SJSA1 (cell line): Measurements from ENCODE around the gene PLXNB3. TPM values are rescaled to one million over a fixed set of nuclear protein-coding genes. Genes with fewer than 3 reads are reported as not detected.

Source experiments
- DNase-seq, 2 experiments: peaks; one replicate each; pipeline ENCODE4 v3.0.0-alpha.2; 2015 to 2020; ENCODE audit warnings: low spot score in 2 of 2, low read depth in 1 of 2
- H3K27ac ChIP-seq: fragments of 250-450 bp; sonication (Bioruptor Pico); 2 replicates; pipeline ENCODE4 v1.5.1; 2020; ENCODE audit warnings: mild to moderate bottlenecking, moderate library complexity
- H3K27me3 ChIP-seq: fragments of 250-450 bp; sonication (Bioruptor Pico); replicated peaks from 2 replicates; pipeline ENCODE4 v1.5.1; 2020; ENCODE audit warnings: mild to moderate bottlenecking, moderate library complexity
- H3K36me3 ChIP-seq: fragments of 250-450 bp; sonication (Bioruptor Pico); 2 replicates; pipeline ENCODE4 v1.5.1; 2020; ENCODE audit warnings: mild to moderate bottlenecking
- H3K4me1 ChIP-seq: fragments of 250-450 bp; sonication (Bioruptor Pico); replicated peaks from 2 replicates; pipeline ENCODE4 v1.6.1; 2021; ENCODE audit warnings: mild to moderate bottlenecking
- H3K4me3 ChIP-seq: fragments of 250-450 bp; sonication (Bioruptor Pico); 2 replicates; pipeline ENCODE4 v1.5.1; 2020; ENCODE audit warnings: mild to moderate bottlenecking
- H3K9me3 ChIP-seq: fragments of 250-450 bp; sonication (Bioruptor Pico); replicated peaks from 2 replicates; pipeline ENCODE4 v1.5.1; 2020; ENCODE audit warnings: mild to moderate bottlenecking
- total RNA-seq: library from RNA; depleted of rRNA; stranded (reverse); fragments of >200 nt; shearing (Covaris generic); gene quantifications from 2 replicates; pipeline ENCODE4 v1.2.3, GENCODE V29; 2014

The PLXNB3 gene
- total RNA-seq, 1 experiment from 2014 or later: 1.3 TPM

DNA sequence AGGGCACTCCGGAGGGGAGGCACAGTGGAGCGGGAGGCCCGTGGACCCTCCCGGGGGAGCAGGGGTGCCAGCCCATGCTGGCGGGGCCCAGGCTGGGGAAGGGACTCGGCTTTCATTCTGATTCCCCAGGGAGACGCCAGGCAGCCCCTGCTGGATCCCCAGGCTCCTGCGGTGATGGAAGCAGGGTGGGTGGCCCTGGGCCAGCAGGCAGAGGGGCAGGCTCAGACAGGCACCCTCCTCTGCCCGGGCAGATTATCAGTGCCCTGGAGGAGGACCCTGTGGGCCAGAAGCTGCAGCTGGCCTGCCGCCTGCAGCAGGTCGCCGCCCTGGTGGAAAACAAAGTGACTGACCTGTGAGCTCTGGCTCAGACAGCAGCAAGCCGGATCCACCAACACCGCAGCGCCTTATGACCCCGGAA, 14.6 kb downstream of the PLXNB3 start:
- no peak for DNase-seq
- Histone ChIP-seq H3K27ac (no peak overlapping the region), H3K9me3 (no peaks in the 10 kb centered on the region), H3K36me3 (no peaks in the 10 kb centered on the region), H3K4me1 (no peaks in the 10 kb centered on the region), H3K4me3 (no peak overlapping the region), H3K27me3 (no peaks in the 10 kb centered on the region)

DNA sequence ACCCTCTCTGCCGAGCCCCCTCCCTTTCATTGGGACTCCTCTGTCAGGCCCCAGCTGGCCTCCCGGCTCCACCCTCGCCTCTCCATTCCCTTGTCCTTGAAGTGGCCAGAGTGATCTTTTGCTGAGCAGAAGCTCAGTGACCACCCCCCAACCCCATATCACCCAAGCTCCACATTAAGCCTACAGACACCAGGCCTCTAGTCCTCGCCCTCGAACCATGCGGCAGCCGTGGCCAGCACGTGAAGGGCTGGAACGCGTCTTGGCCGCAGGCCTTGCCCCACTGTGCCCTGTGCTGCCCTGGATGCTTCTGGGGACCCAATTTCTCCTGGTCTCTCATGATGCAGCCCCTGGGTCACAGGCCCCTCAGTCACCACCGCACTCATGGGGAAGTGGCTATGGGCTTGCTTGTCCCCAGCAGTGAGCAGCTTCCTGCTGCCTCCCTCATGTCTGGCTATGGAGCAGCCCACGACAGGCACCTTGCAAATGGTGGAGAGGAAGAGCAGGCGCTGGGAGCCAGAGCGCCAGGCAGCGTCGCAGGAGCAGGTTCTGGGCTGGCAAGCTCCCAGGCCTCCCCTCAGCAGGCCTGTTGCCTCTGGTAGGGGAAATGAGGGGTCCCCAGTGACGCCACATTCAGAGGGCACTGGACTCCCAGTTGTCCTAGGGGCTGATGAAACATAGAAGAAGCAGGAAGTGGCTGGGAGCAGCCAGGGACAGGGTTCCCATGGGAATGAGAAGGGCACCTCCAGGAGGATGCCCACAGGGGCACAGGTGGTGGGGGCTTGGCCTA, 16.0 kb downstream of the PLXNB3 start:
- no peak overlapping the region for H3K4me3 ChIP-seq
- no peaks in the 10 kb centered on the region for H3K36me3 ChIP-seq
- H3K4me1 ChIP-seq: no peaks in the 10 kb centered on the region
- H3K9me3 ChIP-seq: no peaks in the 10 kb centered on the region
- H3K27me3 ChIP-seq: no peaks in the 10 kb centered on the region
- DNase-seq: no peak
- H3K27ac ChIP-seq: no peak overlapping the region

GRCh38 chrX:153780678-153781427, 16.8 kb downstream of the PLXNB3 start, which contains the start of gene SRPK3:
TSS of gene SRPK3 (plus strand) at chrX:153781041. CDS start at chrX:153781087, 46 bp downstream.
- Histone ChIP-seq H3K27me3 (no peaks in the 10 kb centered on the region), H3K4me1 (no peaks in the 10 kb centered on the region), H3K4me3 (no peak within 1 kb of the TSS), H3K27ac (no peak within 1 kb of the TSS), H3K9me3 (no peaks in the 10 kb centered on the region), H3K36me3 (no peaks in the 10 kb centered on the region; the same call in 1 of the 2 replicates)
- DNase-seq: no peak

DNA sequence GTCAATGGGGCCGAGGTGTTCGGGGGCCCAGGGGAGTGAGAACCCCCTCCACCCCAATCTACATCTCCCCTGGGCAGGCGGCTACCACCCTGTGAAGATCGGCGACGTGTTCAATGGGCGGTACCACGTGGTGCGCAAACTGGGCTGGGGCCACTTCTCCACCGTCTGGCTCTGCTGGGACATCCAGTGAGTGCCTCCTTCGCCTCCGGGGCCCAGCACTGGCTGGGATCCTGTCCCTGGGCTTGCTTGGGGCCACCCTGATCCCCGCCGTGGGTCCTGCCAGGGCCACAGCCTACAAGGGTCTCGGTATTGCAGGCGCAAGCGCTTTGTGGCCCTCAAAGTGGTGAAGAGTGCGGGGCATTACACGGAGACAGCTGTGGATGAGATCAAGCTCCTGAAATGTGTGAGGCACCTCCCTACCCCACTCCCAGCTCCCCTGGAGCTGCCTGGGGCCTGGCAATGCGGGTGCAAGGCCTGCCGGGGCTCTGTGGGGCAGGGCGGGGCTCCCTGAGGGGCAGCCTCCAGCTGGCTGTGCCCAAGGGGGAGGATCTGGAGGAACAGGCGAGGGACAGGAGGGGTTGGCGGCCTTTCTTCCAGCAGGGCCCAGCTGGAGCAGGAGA, 17.5 kb downstream of the PLXNB3 start:
- Histone ChIP-seq H3K36me3 (no peaks in the 10 kb centered on the region; the same call in 1 of the 2 replicates), H3K9me3 (no peaks in the 10 kb centered on the region), H3K27ac (no peak overlapping the region), H3K27me3 (no peaks in the 10 kb centered on the region), H3K4me1 (no peaks in the 10 kb centered on the region), H3K4me3 (no peak overlapping the region)
- DNase-seq: no peak

DNA sequence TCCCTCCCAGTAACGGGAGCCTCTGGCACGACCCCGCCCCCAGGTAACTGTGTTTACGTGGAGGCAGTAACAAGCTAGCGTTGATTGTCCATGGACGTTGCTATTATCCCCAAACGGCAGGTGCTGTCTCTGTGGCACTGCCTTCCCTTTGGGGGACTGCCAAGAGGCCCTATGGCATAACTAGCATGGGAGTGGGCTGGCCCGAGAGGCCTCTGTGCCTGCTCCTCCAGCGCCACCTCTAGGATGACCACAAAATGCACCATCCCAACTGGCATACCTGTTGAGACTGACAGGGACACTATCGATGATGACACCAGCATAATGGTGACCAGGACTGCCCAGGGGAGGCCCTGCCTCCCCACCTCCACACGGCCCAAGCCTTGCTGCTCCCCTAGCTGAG, 18.3 kb downstream of the PLXNB3 start:
- Histone ChIP-seq H3K36me3 (no peaks in the 10 kb centered on the region; the same call in 1 of the 2 replicates), H3K27me3 (no peaks in the 10 kb centered on the region), H3K9me3 (no peaks in the 10 kb centered on the region), H3K27ac (no peak overlapping the region), H3K4me1 (no peaks in the 10 kb centered on the region), H3K4me3 (no peak overlapping the region)
- no peak for DNase-seq

DNA sequence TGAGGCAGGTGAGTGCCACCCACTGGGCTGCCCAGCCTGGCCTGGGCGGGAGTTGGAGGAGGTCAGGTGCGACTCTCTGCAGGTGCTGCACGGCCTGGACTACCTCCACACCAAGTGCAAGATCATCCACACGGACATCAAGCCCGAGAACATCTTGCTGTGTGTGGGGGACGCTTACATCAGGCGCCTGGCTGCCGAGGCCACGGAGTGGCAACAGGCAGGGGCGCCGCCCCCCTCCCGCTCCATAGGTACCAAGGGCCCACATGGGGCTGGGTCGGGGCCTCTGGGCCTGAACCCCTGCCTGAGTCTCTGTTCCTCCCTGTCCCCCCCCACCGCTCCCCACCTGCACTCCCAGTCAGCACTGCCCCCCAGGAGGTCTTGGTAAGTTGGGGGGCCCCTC, 18.8 kb downstream of the PLXNB3 start:
- no peak overlapping the region for H3K4me3 ChIP-seq
- H3K4me1 ChIP-seq: no peaks in the 10 kb centered on the region
- H3K27ac ChIP-seq: no peak overlapping the region
- no peaks in the 10 kb centered on the region for H3K27me3 ChIP-seq
- DNase-seq: no peak
- no peaks in the 10 kb centered on the region; the same call in 1 of the 2 replicates for H3K36me3 ChIP-seq
- no peaks in the 10 kb centered on the region for H3K9me3 ChIP-seq

GRCh38 chrX:153783378-153784013, 19.4 kb downstream of the PLXNB3 start:
- Histone ChIP-seq H3K4me3 (no peak overlapping the region), H3K9me3 (no peaks in the 10 kb centered on the region), H3K27me3 (no peaks in the 10 kb centered on the region), H3K4me1 (no peaks in the 10 kb centered on the region), H3K27ac (no peak overlapping the region), H3K36me3 (no peaks in the 10 kb centered on the region; the same call in 1 of the 2 replicates)
- DNase-seq: no peak

DNA sequence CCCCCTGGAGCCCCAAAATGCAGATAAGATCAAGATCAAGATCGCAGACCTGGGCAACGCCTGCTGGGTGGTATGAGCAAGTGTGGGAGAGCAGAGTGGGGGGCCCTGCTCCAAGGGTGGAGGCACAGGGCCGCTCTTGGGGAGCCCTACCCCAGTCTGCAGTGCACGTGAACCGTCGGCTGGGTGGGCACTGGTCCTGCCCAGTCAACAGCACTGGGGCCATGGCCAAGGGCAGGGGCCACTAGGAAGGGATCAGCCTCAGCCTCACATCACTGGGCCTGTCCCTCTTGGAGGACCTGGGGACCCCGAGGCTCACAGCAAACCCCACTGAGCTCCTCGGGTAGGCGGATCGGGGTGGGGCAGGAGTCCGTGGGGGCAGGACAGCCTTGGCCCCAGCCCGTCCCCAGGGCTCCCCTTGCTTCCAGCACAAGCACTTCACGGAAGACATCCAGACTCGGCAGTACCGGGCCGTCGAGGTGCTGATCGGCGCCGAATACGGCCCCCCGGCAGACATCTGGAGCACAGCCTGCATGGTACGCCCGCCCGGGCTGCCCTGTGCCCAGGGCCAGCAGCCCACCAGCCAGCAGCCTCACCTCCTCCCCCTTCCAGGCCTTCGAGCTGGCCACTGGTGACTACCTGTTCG, 20.4 kb downstream of the PLXNB3 start:
- no peak for DNase-seq
- Histone ChIP-seq H3K9me3 (no peaks in the 10 kb centered on the region), H3K27ac (no peak overlapping the region), H3K4me3 (no peak overlapping the region), H3K36me3 (peaks cover 3% of the 10 kb centered on the region; the same call in 1 of the 2 replicates), H3K27me3 (no peaks in the 10 kb centered on the region), H3K4me1 (no peaks in the 10 kb centered on the region)

DNA sequence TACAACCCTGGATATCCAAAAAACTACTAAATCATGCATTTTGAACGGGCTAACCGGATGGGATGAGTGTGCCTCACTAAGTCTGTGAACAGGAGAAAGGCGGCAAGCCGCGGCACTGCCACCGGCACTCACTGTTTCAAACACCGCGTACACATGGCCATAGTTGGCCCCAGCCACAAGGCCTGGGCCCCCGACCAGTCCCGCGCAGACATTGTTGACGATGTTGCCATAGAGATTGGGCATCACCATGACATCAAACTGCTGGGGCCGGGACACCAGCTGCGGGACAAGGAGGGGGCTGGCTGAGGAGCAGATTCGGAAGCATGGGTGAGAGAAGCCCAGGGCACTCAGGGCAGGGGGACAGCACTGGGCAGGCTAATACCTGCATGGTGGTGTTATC, 22.6 kb downstream of the PLXNB3 start:
- no peak overlapping the region for H3K4me3 ChIP-seq
- peaks cover 3% of the 10 kb centered on the region; the same call in 1 of the 2 replicates for H3K36me3 ChIP-seq
- no peaks in the 10 kb centered on the region for H3K4me1 ChIP-seq
- no peaks in the 10 kb centered on the region for H3K9me3 ChIP-seq
- no peaks in the 10 kb centered on the region for H3K27me3 ChIP-seq
- DNase-seq: no peak
- no peak overlapping the region for H3K27ac ChIP-seq

DNA sequence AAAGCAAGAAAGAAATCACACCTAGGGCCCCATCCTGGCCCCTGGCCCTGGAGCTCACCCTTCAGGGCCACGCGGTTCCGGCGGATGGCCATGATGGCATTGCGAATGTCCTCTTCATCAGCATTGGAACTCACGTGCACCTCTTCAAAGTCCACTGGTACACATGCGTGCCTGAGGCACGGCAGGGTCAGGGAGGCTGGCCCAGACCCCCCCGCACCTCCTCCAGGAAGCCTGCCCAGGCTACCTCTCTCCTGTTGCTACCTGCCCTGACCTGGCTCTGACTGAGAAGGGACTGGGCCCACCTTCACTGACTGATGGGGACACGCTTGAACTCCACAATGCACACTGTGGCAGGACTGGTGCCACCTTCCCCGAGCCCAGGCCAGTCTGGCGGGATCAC, 25.6 kb downstream of the PLXNB3 start:
- Histone ChIP-seq H3K4me3 (no peak overlapping the region), H3K4me1 (peaks cover 5% of the 10 kb centered on the region; the same call in 1 of the 2 replicates), H3K27me3 (no peaks in the 10 kb centered on the region), H3K9me3 (no peaks in the 10 kb centered on the region), H3K27ac (no peak overlapping the region), H3K36me3 (peaks cover 9% of the 10 kb centered on the region)
- DNase-seq: no peak

- H3K9me3 ChIP-seq: no peaks in the 10 kb centered on the region
- DNase-seq: no peak
- no peaks in the 10 kb centered on the region for H3K27me3 ChIP-seq
- H3K4me1 ChIP-seq: peaks cover 15% of the 10 kb centered on the region
- peaks cover 16% of the 10 kb centered on the region for H3K36me3 ChIP-seq
- H3K27ac ChIP-seq: no peak overlapping the region
- H3K4me3 ChIP-seq: no peak overlapping the region
Measured at GRCh38 chrX:153791104-153791852, 27.2 kb downstream of the PLXNB3 start.

- H3K9me3 ChIP-seq: no peaks in the 10 kb centered on the region
- no peak overlapping the region for H3K27ac ChIP-seq
- DNase-seq: no peak
- H3K4me1 ChIP-seq: peaks cover 15% of the 10 kb centered on the region
- H3K4me3 ChIP-seq: no peak overlapping the region
- H3K27me3 ChIP-seq: no peaks in the 10 kb centered on the region
- peaks cover 21% of the 10 kb centered on the region for H3K36me3 ChIP-seq
Measured at GRCh38 chrX:153792368-153792767, 28.3 kb downstream of the PLXNB3 start.
